SK-MEL-5 (cell line): ENCODE data around the gene MYRF. TPM values are rescaled to one million over a fixed set of nuclear protein-coding genes. Genes with fewer than 3 reads are reported as not detected.

Source experiments
- DNase-seq: peaks from one replicate; pipeline ENCODE4 v3.0.0-alpha.2; 2016; ENCODE audit warnings: low read depth, low spot score
- in situ Hi-C: cut with HindIII; loops from 2 replicates; pipeline ENCODE4 v1.10.0; 2016; ENCODE audit warnings: low sequenced_read_pairs, high pct_unique_total_duplicates, low pct_unique_long_range_greater_than_20kb
- total RNA-seq: library from RNA; depleted of rRNA; stranded (reverse); fragments of >200 nt; shearing (Covaris generic); gene quantifications from 2 replicates; pipeline ENCODE4 v1.2.3, GENCODE V29; 2014

Gene MYRF
- total RNA-seq, 1 experiment from 2014 or later = 1.7 TPM

DNA sequence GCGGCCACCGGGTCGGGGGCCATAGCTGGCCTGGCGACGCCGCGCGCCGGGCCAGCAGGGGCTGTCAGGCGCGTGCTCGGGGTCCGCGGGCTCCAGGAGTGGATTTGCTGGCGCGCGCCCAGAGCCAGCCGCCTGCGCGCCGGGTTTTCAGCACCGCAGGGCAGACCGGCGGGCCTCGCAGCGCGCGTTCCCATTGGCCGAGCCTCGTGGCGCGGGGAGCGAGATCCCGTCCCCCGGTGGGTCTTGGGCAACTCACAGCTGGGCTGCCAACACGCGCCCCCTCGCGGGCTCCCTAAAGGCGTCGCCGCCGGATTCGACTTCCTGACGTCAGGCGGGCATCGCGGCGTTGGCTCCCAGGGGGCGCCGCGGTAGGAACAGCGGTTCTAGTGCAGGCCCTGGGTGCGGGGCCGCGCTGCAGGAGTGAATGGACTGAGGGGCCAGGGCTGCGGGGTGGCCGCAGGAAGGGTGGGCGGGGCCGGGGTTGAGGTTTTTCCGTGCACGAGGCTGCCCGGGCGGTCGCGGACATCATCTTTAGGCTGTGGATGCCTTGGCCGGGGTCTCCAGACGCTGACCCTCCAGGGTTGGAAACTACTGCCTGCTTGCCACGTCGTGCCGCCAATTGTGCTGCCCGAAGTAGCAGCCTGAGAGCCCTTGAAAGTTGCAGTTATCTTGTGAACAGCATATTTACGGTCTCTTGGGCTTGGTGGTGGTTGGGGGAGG lies 64.5 kb downstream of the MYRF start, which contains the start of gene FADS1:
FADS1 (minus strand) TSS at position 268 of the 720 bp plus-strand sequence; CDS start at position 194, 74 bp downstream.
- peak; percentile 83 for DNase-seq
- in situ Hi-C loops = no loop called here

DNA sequence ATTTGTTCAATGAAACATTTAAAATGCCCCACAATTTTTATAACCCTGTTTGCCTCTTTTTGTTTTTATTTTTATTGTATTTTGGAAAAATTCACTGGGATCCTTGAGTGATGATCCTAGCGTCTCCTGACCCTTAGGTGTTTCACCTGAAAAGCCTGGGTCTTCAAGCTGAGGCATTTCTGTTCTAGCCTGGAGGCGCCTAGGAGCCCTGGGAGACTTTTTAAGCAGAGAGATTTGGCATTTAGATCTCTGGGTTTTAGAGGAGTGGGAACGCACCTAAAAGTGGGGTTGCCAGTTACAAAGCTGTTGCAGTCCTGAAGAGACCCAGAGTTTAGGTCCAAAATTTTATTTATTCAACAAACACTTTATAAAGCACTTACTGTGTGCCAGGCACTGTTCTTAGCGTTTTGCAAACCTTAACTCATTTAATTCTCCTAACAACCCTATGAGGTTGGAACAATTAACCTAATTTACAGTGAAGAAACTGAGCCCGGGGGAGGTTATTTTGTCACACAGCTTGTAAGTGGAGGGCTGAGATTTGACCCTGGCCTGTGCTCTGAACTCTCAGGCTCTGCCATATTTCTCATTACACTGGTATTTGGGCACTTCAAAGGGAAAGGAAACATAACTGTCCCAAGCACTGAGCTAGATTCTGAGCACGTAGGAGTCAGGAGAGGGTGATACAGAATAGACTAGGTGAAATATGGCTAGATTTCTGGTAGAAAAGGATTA lies 65.2 kb downstream of the MYRF start:
- DNase-seq = no peak
- in situ Hi-C loops = no loop called here

DNA sequence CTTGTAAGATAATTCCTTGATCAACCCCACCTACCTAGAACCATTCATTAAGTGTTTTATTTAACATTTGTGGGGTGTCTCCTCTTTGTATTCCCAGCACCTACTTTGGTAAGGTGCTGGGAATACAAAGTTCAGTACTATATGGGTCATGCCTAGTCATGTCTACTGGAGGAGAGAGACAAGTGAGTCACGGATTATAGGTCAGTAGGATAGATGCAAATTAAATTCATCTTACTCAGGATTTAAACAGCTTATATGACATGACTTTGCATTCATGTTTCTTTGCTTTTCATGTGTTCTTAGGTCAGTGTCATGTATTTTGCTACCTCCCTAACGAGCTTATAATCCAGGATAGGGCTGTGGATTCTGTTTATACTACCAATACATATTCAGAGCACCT lies 67.7 kb downstream of the MYRF start:
- DNase-seq = no peak
- in situ Hi-C loops = no loop called here

DNA sequence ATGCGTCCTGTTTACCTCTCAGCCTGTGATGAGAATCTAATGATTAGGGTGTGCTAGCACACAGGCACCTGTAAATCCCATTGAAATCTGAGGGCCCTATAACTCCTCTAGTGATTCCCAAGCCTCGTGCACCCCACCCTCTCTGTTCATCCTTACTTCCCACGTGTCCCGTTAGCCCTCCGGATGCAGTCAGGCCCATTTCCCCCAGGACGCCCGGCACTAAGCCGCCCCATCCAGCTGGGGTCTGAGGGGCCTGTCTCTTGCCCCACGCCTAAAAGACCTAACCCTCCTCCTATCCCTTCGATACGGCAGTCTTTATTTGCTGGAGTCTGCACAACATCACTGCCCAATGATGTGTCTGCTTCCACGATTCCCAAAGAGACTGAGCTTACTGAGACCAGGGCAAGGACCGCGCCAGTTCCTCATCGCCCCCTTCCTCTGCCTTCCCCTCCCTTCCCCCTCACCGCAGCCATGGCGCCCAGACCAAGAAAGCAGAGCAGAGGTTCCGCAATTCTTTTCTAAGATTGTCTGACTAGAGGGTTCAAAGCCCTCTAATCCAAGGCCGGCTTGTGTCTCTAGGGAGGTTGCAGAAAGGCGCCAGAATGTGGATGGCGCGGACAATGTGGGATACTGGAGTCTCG lies 74.6 kb downstream of the MYRF start:
- in situ Hi-C loops = no loop called here

DNA sequence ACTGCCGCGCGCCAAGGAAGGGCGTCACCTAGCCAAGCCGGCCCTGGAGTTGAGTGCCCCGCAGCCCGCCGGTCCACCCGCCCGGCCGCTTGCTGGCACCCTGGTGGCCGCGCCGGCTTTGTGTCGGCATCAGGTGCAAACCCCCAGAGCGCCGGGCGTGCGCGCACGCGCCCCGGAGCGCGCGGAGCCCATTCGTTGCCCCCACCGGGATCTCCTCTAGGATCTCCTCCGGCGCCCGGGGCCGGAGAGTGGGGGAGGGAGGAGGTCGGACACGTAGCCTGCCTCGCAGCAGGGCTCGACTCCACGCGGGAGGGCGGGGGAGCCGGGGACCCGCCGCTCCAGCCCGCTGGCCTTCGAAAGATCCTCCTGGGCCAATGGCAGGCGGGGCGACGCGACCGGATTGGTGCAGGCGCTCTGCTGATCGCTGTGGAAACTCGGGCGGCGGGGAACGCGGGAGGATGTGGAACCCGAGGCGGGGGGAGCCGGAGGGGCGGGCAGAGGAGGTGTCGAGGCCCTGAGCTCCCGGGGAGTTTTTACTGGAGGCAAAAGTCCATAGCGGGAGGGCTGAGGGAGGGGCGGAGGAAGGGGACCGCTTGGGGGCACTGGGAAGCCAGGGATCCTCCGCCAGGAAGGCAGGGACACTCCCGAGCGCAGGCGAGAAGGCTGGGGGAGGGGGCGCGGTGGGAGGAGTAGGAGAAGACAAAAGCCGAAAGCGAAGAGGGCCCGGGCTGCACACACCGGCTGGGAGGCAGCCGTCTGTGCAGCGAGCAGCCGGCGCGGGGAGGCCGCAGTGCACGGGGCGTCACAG lies 75.3 kb downstream of the MYRF start, which contains the start of gene FADS2:
FADS2 (plus strand) TSS at position 730 of the 808 bp plus-strand sequence. CDS start 91 bp downstream, outside the sequence.
- in situ Hi-C loops = no loop called here

More for the DNA sequence above, 74.6 kb downstream of the MYRF start:
- no peak for DNase-seq

DNA sequence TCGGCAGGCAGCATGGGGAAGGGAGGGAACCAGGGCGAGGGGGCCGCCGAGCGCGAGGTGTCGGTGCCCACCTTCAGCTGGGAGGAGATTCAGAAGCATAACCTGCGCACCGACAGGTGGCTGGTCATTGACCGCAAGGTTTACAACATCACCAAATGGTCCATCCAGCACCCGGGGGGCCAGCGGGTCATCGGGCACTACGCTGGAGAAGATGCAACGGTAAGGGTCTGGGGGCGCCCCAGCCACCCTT lies 75.9 kb downstream of the MYRF start:
- DNase-seq = no peak
- in situ Hi-C loops = no loop called here

More for the DNA sequence above, 75.3 kb downstream of the MYRF start, which contains the start of gene FADS2:
- DNase-seq = no peak

DNA sequence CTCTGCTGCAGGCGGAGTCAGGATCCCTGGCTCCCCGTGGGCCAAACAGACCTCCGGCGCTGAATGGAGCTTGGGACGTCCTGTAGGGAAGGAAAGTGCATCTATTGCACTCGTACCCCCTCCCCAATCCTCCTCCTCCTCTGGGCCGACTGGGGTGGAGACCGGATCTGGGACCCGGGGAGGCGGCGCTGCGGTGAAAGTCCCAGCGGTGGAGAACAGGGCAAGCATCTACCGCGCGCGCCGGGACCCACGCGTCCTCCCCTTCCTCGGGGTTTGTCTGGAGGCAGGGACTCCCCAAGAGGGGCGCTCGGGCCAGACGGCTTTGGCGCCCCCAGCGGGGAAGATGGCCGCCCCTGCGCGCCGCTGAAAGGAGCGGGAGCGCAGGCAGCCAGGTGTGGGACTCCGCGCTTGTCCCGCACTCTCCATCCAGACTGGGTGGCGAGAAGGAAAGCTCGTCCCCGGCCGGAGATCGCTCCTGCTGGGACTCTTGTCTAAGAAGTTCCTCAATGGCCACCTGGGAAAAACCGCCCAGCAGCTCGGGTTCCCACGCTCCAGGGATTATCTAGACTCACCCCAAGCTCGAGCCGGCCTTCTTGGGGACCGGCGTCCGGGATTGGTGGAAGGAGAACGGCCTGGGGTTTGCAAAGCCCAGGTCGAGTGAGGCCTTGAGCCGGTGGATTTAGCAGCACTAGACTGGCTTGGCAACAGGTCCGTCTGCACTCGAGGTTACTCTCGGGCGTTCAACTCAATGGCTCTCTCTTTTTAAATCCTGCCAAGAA lies 76.4 kb downstream of the MYRF start:
- in situ Hi-C loops = no loop called here
- no peak for DNase-seq

DNA sequence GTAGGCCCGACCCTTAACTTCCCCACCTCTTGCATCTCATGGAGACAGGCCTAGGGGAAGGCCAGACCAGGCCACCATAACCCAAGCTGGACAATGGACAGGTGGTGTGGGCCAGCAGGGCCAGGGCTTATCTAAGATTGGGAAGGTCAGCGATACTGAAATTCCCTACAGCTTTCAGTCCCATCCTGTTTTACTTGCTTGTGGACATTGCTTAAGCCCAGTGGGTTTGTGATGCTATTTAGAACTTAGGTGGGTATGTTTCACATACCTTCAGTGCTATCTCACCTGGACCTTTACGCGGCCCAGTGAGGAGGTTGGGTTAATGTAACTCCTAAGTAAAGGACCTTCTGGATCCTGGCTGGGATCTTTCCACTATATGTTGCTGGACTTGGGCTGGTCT lies 77.4 kb downstream of the MYRF start:
- no peak for DNase-seq
- in situ Hi-C loops = no loop called here

DNA sequence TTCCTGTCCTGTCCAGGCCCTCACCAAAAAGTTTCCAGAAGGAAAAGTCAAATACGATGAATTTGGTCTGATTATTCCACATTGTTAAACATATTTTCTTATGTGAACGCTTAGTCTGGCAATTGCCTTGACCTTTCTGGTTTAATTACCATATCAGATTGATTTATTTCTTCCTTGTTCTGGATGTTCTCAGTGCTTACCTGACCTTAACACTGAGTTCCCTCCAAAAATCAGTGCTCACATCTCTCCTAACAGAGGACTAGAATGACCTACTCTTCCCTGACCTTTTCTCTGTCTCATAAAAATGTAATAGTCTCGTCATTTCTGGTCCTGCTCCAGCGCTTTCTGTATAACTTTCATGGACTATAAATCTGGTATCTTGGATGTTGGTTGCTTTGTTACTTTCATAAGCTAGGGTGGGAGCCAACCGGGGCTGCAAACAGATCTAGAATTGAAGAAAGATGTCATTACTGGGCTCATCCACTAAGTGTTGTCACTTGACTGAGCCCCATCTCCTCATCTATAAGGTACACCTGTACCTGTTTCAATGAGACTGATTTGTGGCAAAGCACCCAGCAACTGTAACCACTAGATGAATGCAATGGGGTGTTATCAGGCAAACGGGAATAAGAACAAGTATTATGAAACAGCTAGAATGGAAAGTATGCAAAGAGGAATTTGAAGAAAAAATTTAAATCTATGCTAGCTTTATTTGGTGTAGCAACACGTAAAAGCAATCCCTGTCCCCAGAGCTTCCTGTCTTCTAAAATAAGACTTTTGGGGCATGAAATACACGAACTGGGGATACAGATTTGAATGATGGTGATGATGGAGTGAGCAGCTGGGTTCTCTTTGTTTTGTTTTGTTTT lies 78.0 kb downstream of the MYRF start:
- no peak for DNase-seq
- in situ Hi-C loops = no loop called here

DNA sequence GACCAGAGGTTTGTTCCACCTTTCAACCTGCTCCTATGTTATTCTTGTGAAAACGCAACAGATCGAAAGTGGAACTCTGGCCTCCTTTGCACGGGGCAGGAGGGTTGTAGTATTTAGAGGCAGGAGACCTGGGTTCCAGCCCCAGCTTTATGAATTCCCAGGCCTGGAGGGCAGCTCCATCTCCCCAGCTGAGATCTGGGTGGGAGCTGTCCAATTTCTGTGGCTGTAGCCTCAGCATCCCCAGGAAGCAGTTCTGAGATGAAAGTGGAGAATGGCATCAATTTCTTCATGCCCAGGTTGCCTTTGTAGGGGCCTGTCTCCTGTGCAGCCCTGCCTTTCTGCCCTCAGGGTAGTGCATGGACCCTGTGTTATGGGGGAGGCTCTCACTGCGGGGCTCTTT lies 79.8 kb downstream of the MYRF start:
- DNase-seq = no peak
- in situ Hi-C loops = no loop called here

DNA sequence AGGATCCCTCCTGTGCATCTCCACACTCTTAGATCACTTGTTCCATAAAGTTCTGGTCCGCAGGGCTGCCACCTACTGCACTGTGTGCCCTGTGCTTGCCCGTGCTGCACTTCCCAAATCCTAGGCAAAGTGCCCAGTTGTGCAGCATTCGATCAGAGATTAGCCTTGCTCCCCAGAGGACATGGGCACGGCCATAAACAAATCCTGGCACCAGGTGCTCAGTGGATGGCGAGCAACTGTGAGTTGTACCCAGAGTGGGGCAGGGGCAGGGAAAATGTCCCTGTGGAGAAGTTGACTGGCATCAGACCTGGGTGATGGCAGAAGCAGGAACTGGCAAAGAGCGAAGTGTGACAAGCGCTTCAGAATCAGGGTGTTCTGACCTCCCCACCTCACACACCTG lies 80.3 kb downstream of the MYRF start:
- no peak for DNase-seq
- in situ Hi-C loops = no loop called here

DNA sequence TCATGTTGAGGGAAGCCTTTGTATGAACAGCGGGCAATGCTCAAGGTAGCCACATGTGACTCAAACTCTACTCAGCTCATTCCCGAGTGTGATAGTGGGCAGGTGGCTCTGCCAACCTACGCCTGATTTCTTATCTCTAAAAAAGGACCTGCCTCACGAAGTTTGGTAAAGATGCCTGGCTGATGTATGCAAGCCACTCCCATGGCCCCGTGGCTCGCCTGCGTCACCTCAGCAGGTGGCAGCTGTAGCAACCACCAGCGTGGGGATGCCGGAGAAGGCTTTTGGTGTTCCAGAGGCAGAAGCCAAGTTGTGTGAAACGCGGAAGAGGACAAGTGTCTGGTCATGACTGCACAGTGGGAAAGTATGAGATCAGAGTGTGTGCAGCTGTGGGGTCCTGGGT lies 81.0 kb downstream of the MYRF start:
- in situ Hi-C loops = no loop called here

DNA sequence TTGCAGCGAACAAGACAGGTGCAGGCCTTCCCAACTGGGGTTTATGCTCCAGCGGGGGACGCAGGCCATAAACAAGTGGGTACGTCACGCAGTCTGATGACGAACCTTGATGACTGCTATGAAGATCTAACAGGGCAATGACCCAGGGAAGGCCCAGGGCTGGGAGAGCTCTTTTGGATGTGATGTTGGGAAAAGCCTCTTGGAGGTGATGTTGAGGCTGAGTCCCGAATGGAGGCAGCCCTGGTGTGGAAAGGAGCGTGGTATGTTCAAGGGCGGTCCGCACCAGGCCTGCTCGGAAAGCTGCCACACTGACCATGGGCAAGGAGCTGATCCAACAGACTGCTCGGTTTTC lies 81.5 kb downstream of the MYRF start:
- in situ Hi-C loops = no loop called here
- no peak for DNase-seq

More for the DNA sequence above, 81.0 kb downstream of the MYRF start:
- DNase-seq = no peak

DNA sequence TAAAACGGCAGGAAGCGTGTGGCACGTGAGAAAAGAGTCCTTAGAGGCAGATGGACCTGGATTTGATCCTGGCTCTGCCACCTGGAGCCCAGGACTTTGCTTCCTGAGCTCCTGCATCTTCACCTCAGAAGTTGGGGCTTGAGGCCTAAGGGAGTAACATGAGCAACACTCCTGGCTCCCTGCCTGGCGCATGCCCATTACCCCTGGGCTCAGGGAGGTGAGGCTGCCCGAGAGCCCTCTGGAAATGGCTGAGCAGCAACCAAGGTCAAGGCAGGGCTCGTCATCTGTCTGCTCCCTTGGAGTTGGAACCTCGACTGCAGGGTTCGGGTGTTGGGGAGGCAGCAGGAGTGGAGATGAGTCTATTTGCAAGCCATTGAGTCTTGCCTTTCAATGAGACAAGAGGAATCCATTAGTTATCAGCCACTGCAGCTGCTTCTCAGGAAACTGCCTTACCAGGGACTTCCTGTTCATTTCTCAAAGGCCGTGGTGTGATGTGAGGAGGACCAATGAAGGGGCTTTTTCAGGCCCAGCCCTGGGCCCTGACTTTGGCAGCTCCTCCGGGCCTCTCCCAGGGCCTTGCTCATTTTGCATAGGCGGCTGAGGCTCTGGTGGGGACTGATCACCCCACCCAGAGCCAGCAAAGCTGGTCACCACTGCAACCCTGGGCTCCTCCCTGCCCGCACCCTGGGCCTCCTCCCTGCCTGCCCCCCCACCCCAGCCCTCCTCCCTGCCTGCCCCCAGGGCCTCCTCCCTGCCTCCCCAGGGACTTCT lies 82.0 kb downstream of the MYRF start:
- no peak for DNase-seq
- in situ Hi-C loops = no loop called here

DNA sequence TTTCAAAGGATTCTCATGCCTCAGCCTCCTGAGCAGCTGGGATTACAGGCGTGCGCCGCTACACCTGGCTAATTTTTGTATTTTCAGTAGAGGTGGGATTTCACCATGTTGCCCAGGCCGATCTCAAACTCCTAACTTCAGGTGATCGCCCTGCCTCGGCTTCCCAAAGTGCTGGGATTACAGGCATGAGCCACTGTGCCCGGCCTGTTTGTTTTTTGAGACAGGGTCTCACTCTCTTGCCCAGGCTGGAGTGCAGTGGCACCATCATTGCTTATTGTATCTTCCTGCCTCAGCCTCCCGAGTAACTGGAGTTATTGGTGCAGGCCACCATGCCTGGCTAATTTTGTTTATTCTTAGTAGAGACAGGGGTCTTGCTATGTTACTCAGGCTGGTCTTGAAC lies 83.8 kb downstream of the MYRF start:
- in situ Hi-C loops = no loop called here
- no peak for DNase-seq
